ENCODE data around the gene RERE.

Gene RERE

GRCh38 chr1:8702850-8703810, 114.3 kb downstream of the RERE start:
- no peaks in the 10 kb centered on the region for H3K9me3 ChIP-seq
- no peaks in the 10 kb centered on the region for H3K36me3 ChIP-seq
- DNase-seq = peak; percentile 87
- TF ChIP-seq, protein P1, sequence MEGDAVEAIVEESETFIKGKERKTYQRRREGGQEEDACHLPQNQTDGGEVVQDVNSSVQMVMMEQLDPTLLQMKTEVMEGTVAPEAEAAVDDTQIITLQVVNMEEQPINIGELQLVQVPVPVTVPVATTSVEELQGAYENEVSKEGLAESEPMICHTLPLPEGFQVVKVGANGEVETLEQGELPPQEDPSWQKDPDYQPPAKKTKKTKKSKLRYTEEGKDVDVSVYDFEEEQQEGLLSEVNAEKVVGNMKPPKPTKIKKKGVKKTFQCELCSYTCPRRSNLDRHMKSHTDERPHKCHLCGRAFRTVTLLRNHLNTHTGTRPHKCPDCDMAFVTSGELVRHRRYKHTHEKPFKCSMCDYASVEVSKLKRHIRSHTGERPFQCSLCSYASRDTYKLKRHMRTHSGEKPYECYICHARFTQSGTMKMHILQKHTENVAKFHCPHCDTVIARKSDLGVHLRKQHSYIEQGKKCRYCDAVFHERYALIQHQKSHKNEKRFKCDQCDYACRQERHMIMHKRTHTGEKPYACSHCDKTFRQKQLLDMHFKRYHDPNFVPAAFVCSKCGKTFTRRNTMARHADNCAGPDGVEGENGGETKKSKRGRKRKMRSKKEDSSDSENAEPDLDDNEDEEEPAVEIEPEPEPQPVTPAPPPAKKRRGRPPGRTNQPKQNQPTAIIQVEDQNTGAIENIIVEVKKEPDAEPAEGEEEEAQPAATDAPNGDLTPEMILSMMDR (IDR thresholded peaks at IDR 0.05; ENCODE audit: low read depth, low read length) = no peak
- H3K4me3 ChIP-seq (ENCODE audit: low read depth, low read length) = peak overlapping the region; percentile 69
- H3K27me3 ChIP-seq = no peaks in the 10 kb centered on the region
- H3K4me1 ChIP-seq = peaks cover 8% of the 10 kb centered on the region

GRCh38 chr1:8702472-8702849, 115.0 kb downstream of the RERE start:
- Histone ChIP-seq H3K27me3 (no peaks in the 10 kb centered on the region), H3K36me3 (no peaks in the 10 kb centered on the region), H3K4me3 (ENCODE audit: low read depth, low read length) (peak overlapping the region; percentile 69), H3K9me3 (no peaks in the 10 kb centered on the region), H3K4me1 (peaks cover 6% of the 10 kb centered on the region)
- TF ChIP-seq, protein P1 (IDR thresholded peaks at IDR 0.05; ENCODE audit: low read depth, low read length) = no peak
- DNase-seq = no peak

- Histone ChIP-seq H3K27me3 (no peaks in the 10 kb centered on the region), H3K36me3 (no peaks in the 10 kb centered on the region), H3K4me1 (peaks cover 3% of the 10 kb centered on the region; the same call in 1 of the 2 replicates), H3K4me3 (ENCODE audit: low read depth, low read length) (peak overlapping the region; percentile 69), H3K9me3 (no peaks in the 10 kb centered on the region)
- TF ChIP-seq, protein P1 (IDR thresholded peaks at IDR 0.05; ENCODE audit: low read depth, low read length) = no peak
- DNase-seq = peak; percentile 19
Measured at GRCh38 chr1:8701794-8702471, 115.5 kb downstream of the RERE start.

- Histone ChIP-seq H3K36me3 (no peaks in the 10 kb centered on the region), H3K4me3 (ENCODE audit: low read depth, low read length) (no peak overlapping the region), H3K9me3 (no peaks in the 10 kb centered on the region), H3K27me3 (no peaks in the 10 kb centered on the region), H3K4me1 (peaks cover under 1% of the 10 kb centered on the region; the same call in 1 of the 2 replicates)
- TF ChIP-seq, protein P1 (IDR thresholded peaks at IDR 0.05; ENCODE audit: low read depth, low read length) = no peak
- no peak for DNase-seq
Measured at GRCh38 chr1:8699679-8700078, 117.8 kb downstream of the RERE start.

DNA sequence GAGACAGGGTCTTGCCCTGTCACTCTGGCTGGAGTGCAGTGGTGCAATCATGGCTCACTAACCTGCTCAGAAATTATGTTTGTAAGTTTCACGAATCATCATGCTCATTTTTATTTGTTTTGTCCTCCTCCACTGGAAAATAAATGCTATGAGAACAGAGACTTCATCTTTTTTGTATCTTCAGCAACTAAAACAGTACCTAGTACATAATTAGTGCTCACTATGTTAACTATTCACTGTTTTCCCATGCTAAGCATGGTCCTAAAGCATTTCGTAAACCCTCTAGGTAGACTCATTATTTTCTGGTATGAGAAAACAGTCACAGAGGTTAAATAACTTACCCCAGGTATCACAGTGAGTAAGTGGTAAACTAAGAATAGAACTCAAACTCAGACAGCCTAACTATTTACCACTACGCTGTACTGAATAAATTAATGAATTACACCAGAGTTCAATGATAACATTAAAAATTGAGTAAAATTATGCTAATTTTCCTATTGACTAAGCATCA, 118.4 kb downstream of the RERE start:
- Histone ChIP-seq H3K4me3 (ENCODE audit: low read depth, low read length) (no peak overlapping the region), H3K4me1 (no peaks in the 10 kb centered on the region; the same call in 1 of the 2 replicates), H3K9me3 (no peaks in the 10 kb centered on the region), H3K36me3 (no peaks in the 10 kb centered on the region), H3K27me3 (no peaks in the 10 kb centered on the region)
- TF ChIP-seq, protein P1 (IDR thresholded peaks at IDR 0.05; ENCODE audit: low read depth, low read length) = no peak
- DNase-seq = no peak
